ENCODE data around the gene TBC1D8B. TPM values are rescaled to one million over a fixed set of nuclear protein-coding genes. Genes with fewer than 3 reads are reported as not detected.

Gene TBC1D8B
- total and polyA plus RNA-seq, 2 of the 13 experiments (the other 11 are each of a cell fraction or from before 2014, with no cell fraction given): 6.2 to 7.2 TPM

DNA sequence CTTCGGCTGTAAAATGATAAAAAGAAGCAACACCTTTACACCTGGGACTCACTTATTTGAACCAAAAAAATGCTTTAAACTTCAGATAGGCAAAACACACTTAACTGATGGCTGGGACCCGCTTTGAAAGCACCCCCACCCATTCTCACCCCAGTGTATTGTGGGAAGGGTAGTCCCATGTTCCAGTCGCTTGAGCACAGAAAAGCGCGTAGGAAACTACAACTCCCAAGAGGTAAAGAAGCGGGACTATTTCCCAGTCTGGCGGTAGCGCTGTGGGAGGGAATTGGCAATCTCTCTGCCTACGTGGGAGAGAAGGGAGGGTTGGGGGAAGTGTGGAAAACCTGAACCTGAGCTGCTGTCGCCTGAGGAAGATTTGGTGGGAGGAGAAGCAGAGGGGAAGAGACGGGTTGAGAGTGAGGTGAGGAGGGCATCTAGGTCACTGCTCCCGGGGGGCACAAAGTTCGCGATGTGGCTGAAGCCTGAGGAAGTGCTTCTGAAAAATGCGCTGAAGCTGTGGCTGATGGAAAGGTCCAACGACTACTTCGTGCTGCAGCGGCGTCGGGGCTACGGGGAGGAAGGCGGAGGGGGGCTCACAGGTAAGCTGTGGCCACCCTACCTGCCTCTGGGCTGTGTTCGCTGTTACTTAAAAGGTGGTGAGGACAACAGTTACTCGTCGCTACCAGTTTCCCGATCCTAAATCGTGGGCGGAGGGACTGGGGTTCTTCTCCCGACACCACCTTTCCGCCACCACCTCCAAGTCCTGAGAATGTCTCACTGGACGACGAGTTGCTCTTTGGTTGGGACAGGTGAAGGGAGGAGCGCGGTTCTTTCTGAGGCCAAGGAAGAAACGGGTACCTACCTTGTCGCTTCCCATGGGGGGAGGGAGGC is at the start of gene TBC1D8B (continued):
- TF ChIP-seq ARID3A (IDR thresholded peaks at IDR 0.05; ENCODE audit: low read depth, low read length) (no peak), ZNF782 (CRISPR knock-in tag; IDR thresholded peaks at IDR 0.05; ENCODE audit: borderline replicate concordance) (no peak), SRY (CRISPR knock-in tag; IDR thresholded peaks at IDR 0.05) (no peak), ZKSCAN5 (CRISPR knock-in tag; IDR thresholded peaks at IDR 0.05) (no peak), ZFP82 (CRISPR knock-in tag; IDR thresholded peaks at IDR 0.05; ENCODE audit: borderline replicate concordance) (no peak), ZNF180 (CRISPR knock-in tag; IDR thresholded peaks at IDR 0.05; ENCODE audit: borderline replicate concordance, low read depth) (no peak), ZBTB37 (CRISPR knock-in tag; IDR thresholded peaks at IDR 0.05) (no peak), ZNF598 (CRISPR knock-in tag; IDR thresholded peaks at IDR 0.05; ENCODE audit: borderline replicate concordance) (no peak), ZNF234 (CRISPR knock-in tag; conservative IDR thresholded peaks at IDR 0.05) (no peak), LCORL (IDR thresholded peaks at IDR 0.05) (no peak), LCORL (CRISPR knock-in tag; IDR thresholded peaks at IDR 0.05) (no peak), ZBTB20 (CRISPR knock-in tag; IDR thresholded peaks at IDR 0.05; ENCODE audit: borderline replicate concordance, low read depth) (no peak), ZIK1 (CRISPR knock-in tag; IDR thresholded peaks at IDR 0.05; ENCODE audit: borderline replicate concordance, low read depth) (no peak), TOPORS (CRISPR knock-in tag; IDR thresholded peaks at IDR 0.05) (no peak), MLLT10 (CRISPR knock-in tag; IDR thresholded peaks at IDR 0.05) (no peak), ZNF569 (CRISPR knock-in tag; IDR thresholded peaks at IDR 0.05; ENCODE audit: borderline replicate concordance) (no peak), SKIL (CRISPR knock-in tag; IDR thresholded peaks at IDR 0.05; ENCODE audit: borderline replicate concordance) (no peak), ZSCAN22 (CRISPR knock-in tag; IDR thresholded peaks at IDR 0.05) (no peak), ZNF776 (CRISPR knock-in tag; IDR thresholded peaks at IDR 0.05) (no peak), ZSCAN21 (CRISPR knock-in tag; IDR thresholded peaks at IDR 0.05; ENCODE audit: borderline replicate concordance) (no peak), MXD1 (CRISPR knock-in tag; IDR thresholded peaks at IDR 0.05) (no peak), HDAC6 (IDR thresholded peaks at IDR 0.05; ENCODE audit: low read depth, low read length) (no peak), FOXO4 (CRISPR knock-in tag; conservative IDR thresholded peaks at IDR 0.05) (no peak)

All from HepG2 (cell line).